ENCODE data around the gene LETM1. TPM values are rescaled to one million over a fixed set of nuclear protein-coding genes. Genes with fewer than 3 reads are reported as not detected.

The LETM1 gene
- total and polyA plus RNA-seq, 10 donors = 6.5 to 47.7 (median 34.7) TPM

- TF ChIP-seq, protein P1, sequence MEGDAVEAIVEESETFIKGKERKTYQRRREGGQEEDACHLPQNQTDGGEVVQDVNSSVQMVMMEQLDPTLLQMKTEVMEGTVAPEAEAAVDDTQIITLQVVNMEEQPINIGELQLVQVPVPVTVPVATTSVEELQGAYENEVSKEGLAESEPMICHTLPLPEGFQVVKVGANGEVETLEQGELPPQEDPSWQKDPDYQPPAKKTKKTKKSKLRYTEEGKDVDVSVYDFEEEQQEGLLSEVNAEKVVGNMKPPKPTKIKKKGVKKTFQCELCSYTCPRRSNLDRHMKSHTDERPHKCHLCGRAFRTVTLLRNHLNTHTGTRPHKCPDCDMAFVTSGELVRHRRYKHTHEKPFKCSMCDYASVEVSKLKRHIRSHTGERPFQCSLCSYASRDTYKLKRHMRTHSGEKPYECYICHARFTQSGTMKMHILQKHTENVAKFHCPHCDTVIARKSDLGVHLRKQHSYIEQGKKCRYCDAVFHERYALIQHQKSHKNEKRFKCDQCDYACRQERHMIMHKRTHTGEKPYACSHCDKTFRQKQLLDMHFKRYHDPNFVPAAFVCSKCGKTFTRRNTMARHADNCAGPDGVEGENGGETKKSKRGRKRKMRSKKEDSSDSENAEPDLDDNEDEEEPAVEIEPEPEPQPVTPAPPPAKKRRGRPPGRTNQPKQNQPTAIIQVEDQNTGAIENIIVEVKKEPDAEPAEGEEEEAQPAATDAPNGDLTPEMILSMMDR (IDR thresholded peaks at IDR 0.05 in 8 of 11, conservative IDR thresholded peaks at IDR 0.05 in 3 of 11) = no peak
- TF ChIP-seq POLR2AphosphoS5 (IDR thresholded peaks at IDR 0.05) = no peak
- TF ChIP-seq POLR2A (IDR thresholded peaks at IDR 0.05) = no peak
- peak; percentile 25 for DNase-seq
- peaks cover 0 to 4% (median 0%) of the 10 kb centered on the region in 8 donors for H3K9me3 ChIP-seq
- peak overlapping the region in 7 of 8 donors; percentile 36 to 71 (median 61) for H3K27ac ChIP-seq
- peaks cover 9 to 67% (median 26%) of the 10 kb centered on the region in 6 donors for H3K4me1 ChIP-seq
- intact Hi-C loops (cut with DNase I; ENCODE audit: low total_unique reads) = no loop called here
- H3K36me3 ChIP-seq = no peaks in the 10 kb centered on the region
- H3K27me3 ChIP-seq (replicated peaks in 1 of 7) = no peaks in the 10 kb centered on the region
- 88 to 96% (median 94%) methylated on average over 8 of the region's 8 CpGs for WGBS, 5 donors
- no peak overlapping the region for H3K4me3 ChIP-seq
These were observed 27.6 kb upstream of the LETM1 start for GRCh38 chr4:1883583-1883982.

GRCh38 chr4:1882850-1883271, 26.9 kb upstream of the LETM1 start:
- TF ChIP-seq POLR2AphosphoS5 (IDR thresholded peaks at IDR 0.05) (peak in 1 of 3 donors; percentile 73), POLR2A (IDR thresholded peaks at IDR 0.05) (peak in 1 of 3 donors; percentile 13)
- TF ChIP-seq, protein P1 (IDR thresholded peaks at IDR 0.05 in 8 of 11, conservative IDR thresholded peaks at IDR 0.05 in 3 of 11) = no peak
- peak; percentile 49 for DNase-seq
- peaks cover 0 to 4% (median 0%) of the 10 kb centered on the region in 8 donors for H3K9me3 ChIP-seq
- H3K4me3 ChIP-seq = no peak overlapping the region
- H3K36me3 ChIP-seq = no peaks in the 10 kb centered on the region
- intact Hi-C loops (cut with DNase I; ENCODE audit: low total_unique reads) = no loop called here
- H3K27me3 ChIP-seq (replicated peaks in 1 of 7) = no peaks in the 10 kb centered on the region
- H3K4me1 ChIP-seq = peaks cover 7 to 64% (median 26%) of the 10 kb centered on the region in 6 donors
- H3K27ac ChIP-seq = peak overlapping the region in 7 of 8 donors; percentile 36 to 71 (median 61)
- 64 to 86% (median 79%) methylated on average over 1 of the region's 1 CpG for WGBS, 5 donors

- H3K27me3 ChIP-seq (replicated peaks in 1 of 7) = no peaks in the 10 kb centered on the region
- peaks cover 0 to 45% (median 14%) of the 10 kb centered on the region in 6 donors for H3K4me1 ChIP-seq
- intact Hi-C loops (cut with DNase I; ENCODE audit: low total_unique reads) = no loop called here
- 48 to 91% (median 80%) methylated on average over 1 of the region's 1 CpG for WGBS, 5 donors
- H3K27ac ChIP-seq = no peak overlapping the region
- TF ChIP-seq POLR2A (IDR thresholded peaks at IDR 0.05) (no peak), POLR2AphosphoS5 (IDR thresholded peaks at IDR 0.05) (no peak)
- TF ChIP-seq, protein P1 (IDR thresholded peaks at IDR 0.05 in 8 of 11, conservative IDR thresholded peaks at IDR 0.05 in 3 of 11) = no peak
- H3K36me3 ChIP-seq = no peaks in the 10 kb centered on the region
- DNase-seq = no peak
- H3K9me3 ChIP-seq = no peaks in the 10 kb centered on the region
- no peak overlapping the region for H3K4me3 ChIP-seq
These were observed 24.4 kb upstream of the LETM1 start for GRCh38 chr4:1880332-1880731.

DNA sequence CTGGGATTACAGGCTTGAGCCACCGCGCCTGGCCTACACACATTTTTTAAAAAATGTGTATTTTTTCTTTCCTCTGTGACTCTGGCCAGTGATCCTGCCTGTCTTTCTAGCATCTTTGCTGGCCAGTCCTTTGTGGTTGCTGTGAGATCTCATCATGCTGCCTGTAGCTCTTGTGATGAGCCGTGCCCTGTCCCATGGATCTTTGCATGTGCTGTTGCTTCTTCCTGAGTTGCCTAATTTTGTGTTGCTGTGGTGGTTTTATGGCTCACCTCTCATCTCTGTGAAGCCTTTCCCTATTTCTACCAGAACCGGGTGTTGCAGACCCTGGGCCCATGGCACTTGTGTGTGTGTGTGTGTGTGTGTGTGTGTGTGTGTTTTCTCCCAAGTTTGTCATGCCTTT, 23.5 kb upstream of the LETM1 start:
- Histone ChIP-seq H3K27me3 (replicated peaks in 1 of 7) (no peaks in the 10 kb centered on the region), H3K4me3 (no peak overlapping the region), H3K9me3 (no peaks in the 10 kb centered on the region), H3K36me3 (no peaks in the 10 kb centered on the region), H3K4me1 (peaks cover 0 to 46% (median 13%) of the 10 kb centered on the region in 6 donors), H3K27ac (no peak overlapping the region)
- DNase-seq = peak; percentile 16
- TF ChIP-seq, protein P1 (IDR thresholded peaks at IDR 0.05 in 8 of 11, conservative IDR thresholded peaks at IDR 0.05 in 3 of 11) = no peak
- TF ChIP-seq POLR2A (IDR thresholded peaks at IDR 0.05) (no peak), POLR2AphosphoS5 (IDR thresholded peaks at IDR 0.05) (no peak)
- WGBS, 5 donors = 68 to 94% (median 80%) methylated on average over 4 of the region's 4 CpGs
- intact Hi-C loops (cut with DNase I; ENCODE audit: low total_unique reads) = no loop called here
